Endodermal cell (in vitro differentiated cells): ENCODE results near the gene UNC93B1. TPM values are rescaled to one million over a fixed set of nuclear protein-coding genes. Genes with fewer than 3 reads are reported as not detected.

Experiments used
- DNase-seq: peaks from one replicate; pipeline ENCODE4 v3.0.0-alpha.2; 2017
- H3K27ac ChIP-seq: 2 replicates; pipeline ENCODE4 v1.5.1; 2013; ENCODE audit warnings: mild to moderate bottlenecking, low read depth, low read length, moderate library complexity
- H3K27me3 ChIP-seq: 2 replicates; pipeline ENCODE4 v1.6.1; 2013; ENCODE audit warnings: mild to moderate bottlenecking, low read length, moderate library complexity; ENCODE audit not compliant: insufficient read depth, control insufficient read depth, poor library complexity, severe bottlenecking
- H3K36me3 ChIP-seq: 2 replicates; pipeline ENCODE4 v1.7.0; 2013; ENCODE audit warnings: mild to moderate bottlenecking, low read length, moderate library complexity; ENCODE audit not compliant: control insufficient read depth, insufficient read depth
- H3K4me1 ChIP-seq: one replicate; pipeline ENCODE4 v1.7.0; 2013; ENCODE audit warnings: low read length; ENCODE audit not compliant: control insufficient read depth, insufficient read depth
- H3K4me3 ChIP-seq: 2 replicates; pipeline ENCODE4 v1.5.1; 2013; ENCODE audit warnings: mild to moderate bottlenecking, low read length, moderate library complexity
- H3K9ac ChIP-seq: 2 replicates; pipeline ENCODE4 v1.6.1; 2013; ENCODE audit warnings: mild to moderate bottlenecking, low read length, moderate library complexity; ENCODE audit not compliant: poor library complexity, severe bottlenecking; ENCODE audit errors: extremely low read depth
- H3K9me3 ChIP-seq: 2 replicates; pipeline ENCODE4 v1.6.1; 2013; ENCODE audit warnings: mild to moderate bottlenecking, low read length, moderate library complexity; ENCODE audit not compliant: control insufficient read depth
- H3K27ac Mint-ChIP-seq: 2 replicates; pipeline ENCODE4 v1.8.0; 2020; ENCODE audit warnings: mixed read lengths
- H3K27me3 Mint-ChIP-seq: 2 replicates; pipeline ENCODE4 v1.8.0; 2021; ENCODE audit warnings: mild to moderate bottlenecking, mixed read lengths; ENCODE audit not compliant: insufficient read depth
- H3K36me3 Mint-ChIP-seq: 2 replicates; pipeline ENCODE4 v1.8.0; 2020; ENCODE audit warnings: low read depth, mixed read lengths
- H3K4me1 Mint-ChIP-seq: 2 replicates; pipeline ENCODE4 v1.8.0; 2020; ENCODE audit warnings: mixed read lengths
- H3K4me3 Mint-ChIP-seq: 2 replicates; pipeline ENCODE4 v1.8.0; 2020; ENCODE audit warnings: mild to moderate bottlenecking, moderate library complexity, mixed read lengths
- H3K9me3 Mint-ChIP-seq: 2 replicates; pipeline ENCODE4 v1.8.0; 2020; ENCODE audit warnings: mild to moderate bottlenecking, mixed read lengths
- WGBS, 2 experiments: methylation state at CpG; one replicate each; pipeline versions ENCODE4 v1.1.5 to v1.1.7; 2013; ENCODE audit warnings: missing lambda C conversion rate in 2 of 2, mixed read lengths in 1 of 2; ENCODE audit not compliant: insufficient coverage in 1 of 2, insufficient read length in 1 of 2; 5-methylcytosine and 5-hydroxymethylcytosine counted together
- total RNA-seq, 2 donors: library from RNA; stranded (reverse); fragmentation: NEBNext Ultra II Directional in 1 of 2; extraction: Animal tissue kit (Norgen Biotek cat#: 25700) in 1 of 2; gene quantifications; 2 replicates in 1 of 2; 3 replicates in 1 of 2; pipeline ENCODE4 v1.2.1, GENCODE V29; 2021
- TF ChIP-seq, protein P1 (sequence below): fragments of 200-600 bp; sonication (generic); conservative IDR thresholded peaks from 2 replicates; pipeline ENCODE4 v1.5.0; 2021; ENCODE audit warnings: antibody characterized with exemption, mild to moderate bottlenecking

Gene UNC93B1
- total RNA-seq, 2 donors from 2014 or later, result 27.1 to 32.0 TPM

DNA sequence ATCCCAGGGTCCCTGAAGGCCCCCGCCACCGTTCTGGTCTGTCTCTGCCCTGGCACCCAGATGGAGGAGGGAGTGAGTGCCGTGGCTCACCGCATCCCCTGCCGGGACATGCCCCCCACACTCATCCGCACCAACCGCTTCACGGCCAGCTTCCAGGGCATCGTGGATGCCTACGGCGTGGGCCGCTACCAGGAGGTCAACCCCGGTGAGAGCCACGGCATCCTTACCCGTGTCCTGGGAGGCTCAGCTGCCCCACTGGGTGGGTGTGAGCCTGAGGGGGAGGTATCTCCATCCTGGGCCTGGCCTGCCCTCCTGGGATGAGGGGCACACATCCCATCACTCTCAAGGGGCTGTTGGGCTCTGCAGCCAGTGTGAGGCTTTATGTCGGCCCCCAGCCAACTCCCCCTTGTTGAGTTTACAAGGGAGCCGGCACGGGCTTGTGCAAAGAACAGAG is 41.0 kb upstream of the UNC93B1 start:
- H3K4me3 ChIP-seq, result no peak overlapping the region
- no peaks in the 10 kb centered on the region for H3K27me3 Mint-ChIP-seq
- peaks cover under 1% of the 10 kb centered on the region for H3K4me1 Mint-ChIP-seq
- H3K27ac ChIP-seq, result no peak overlapping the region
- peaks cover 2% of the 10 kb centered on the region for H3K36me3 Mint-ChIP-seq
- no peak overlapping the region for H3K27ac Mint-ChIP-seq
- H3K4me1 ChIP-seq, result peaks cover under 1% of the 10 kb centered on the region
- TF ChIP-seq, protein P1, sequence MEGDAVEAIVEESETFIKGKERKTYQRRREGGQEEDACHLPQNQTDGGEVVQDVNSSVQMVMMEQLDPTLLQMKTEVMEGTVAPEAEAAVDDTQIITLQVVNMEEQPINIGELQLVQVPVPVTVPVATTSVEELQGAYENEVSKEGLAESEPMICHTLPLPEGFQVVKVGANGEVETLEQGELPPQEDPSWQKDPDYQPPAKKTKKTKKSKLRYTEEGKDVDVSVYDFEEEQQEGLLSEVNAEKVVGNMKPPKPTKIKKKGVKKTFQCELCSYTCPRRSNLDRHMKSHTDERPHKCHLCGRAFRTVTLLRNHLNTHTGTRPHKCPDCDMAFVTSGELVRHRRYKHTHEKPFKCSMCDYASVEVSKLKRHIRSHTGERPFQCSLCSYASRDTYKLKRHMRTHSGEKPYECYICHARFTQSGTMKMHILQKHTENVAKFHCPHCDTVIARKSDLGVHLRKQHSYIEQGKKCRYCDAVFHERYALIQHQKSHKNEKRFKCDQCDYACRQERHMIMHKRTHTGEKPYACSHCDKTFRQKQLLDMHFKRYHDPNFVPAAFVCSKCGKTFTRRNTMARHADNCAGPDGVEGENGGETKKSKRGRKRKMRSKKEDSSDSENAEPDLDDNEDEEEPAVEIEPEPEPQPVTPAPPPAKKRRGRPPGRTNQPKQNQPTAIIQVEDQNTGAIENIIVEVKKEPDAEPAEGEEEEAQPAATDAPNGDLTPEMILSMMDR, result no peak
- no peaks in the 10 kb centered on the region for H3K27me3 ChIP-seq
- H3K9me3 ChIP-seq, result no peaks in the 10 kb centered on the region
- WGBS, 2 experiments, result 98% methylated on average over 9 to 18 of the region's 18 CpGs
- no peak for DNase-seq
- H3K9ac ChIP-seq, result no peak overlapping the region
- no peak overlapping the region for H3K4me3 Mint-ChIP-seq
- no peaks in the 10 kb centered on the region for H3K9me3 Mint-ChIP-seq
- no peaks in the 10 kb centered on the region for H3K36me3 ChIP-seq

DNA sequence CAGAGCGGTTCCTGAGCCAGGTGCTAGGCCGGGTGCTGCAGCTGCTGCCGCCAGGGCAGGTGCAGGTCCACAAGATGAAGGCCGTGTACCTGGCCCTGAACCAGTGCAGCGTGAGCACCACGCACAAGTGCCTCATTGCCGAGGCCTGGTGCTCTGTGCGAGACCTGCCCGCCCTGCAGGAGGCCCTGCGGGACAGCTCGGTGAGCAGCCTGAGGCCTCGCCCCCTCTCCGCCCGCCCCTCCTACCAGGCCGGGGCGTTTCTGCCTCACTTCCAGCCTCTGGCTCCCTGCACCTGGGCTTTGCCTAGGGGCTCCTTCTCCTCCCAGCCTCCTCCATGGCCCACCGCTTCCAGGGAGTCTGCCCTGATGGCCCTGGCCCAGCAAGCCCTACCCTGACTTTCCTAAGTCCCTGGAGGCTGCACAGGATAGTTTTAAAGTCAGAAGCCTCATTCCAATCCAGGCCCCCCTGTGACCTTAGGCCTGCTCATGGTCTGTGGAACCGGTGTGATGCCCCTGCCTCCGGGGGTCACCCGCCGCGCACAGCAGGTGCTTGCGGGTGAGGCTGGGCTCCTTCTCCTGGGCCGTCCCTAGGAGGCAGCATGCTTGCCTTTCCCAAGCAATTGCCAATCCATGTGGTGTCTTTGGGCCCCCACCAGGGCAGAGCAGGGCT is 40.4 kb upstream of the UNC93B1 start:
- Histone ChIP-seq H3K9ac (no peak overlapping the region), H3K27me3 (no peaks in the 10 kb centered on the region), H3K36me3 (no peaks in the 10 kb centered on the region), H3K9me3 (no peaks in the 10 kb centered on the region), H3K4me3 (no peak overlapping the region), H3K27ac (peak overlapping the region; percentile 17), H3K4me1 (peaks cover 3% of the 10 kb centered on the region)
- Mint-ChIP-seq H3K4me1 (peaks cover 3% of the 10 kb centered on the region), H3K36me3 (peaks cover 2% of the 10 kb centered on the region), H3K9me3 (no peaks in the 10 kb centered on the region), H3K27me3 (no peaks in the 10 kb centered on the region), H3K27ac (no peak overlapping the region), H3K4me3 (no peak overlapping the region)
- 80 to 90% methylated on average over 9 to 24 of the region's 24 CpGs for WGBS, 2 experiments
- TF ChIP-seq, protein P1, result peak; percentile 33
- peak; percentile 64 for DNase-seq

GRCh38 chr11:68043349-68044144 is 39.6 kb upstream of the UNC93B1 start:
- H3K36me3 Mint-ChIP-seq, result peaks cover 2% of the 10 kb centered on the region
- Histone ChIP-seq H3K27me3 (no peaks in the 10 kb centered on the region), H3K9me3 (no peaks in the 10 kb centered on the region), H3K27ac (no peak overlapping the region), H3K9ac (no peak overlapping the region), H3K4me1 (peaks cover 4% of the 10 kb centered on the region), H3K4me3 (no peak overlapping the region), H3K36me3 (no peaks in the 10 kb centered on the region)
- H3K4me3 Mint-ChIP-seq, result no peak overlapping the region
- no peak overlapping the region for H3K27ac Mint-ChIP-seq
- H3K4me1 Mint-ChIP-seq, result peaks cover 3% of the 10 kb centered on the region
- no peaks in the 10 kb centered on the region for H3K27me3 Mint-ChIP-seq
- TF ChIP-seq, protein P1, result no peak
- DNase-seq, result no peak
- WGBS, 2 experiments, result 89 to 90% methylated on average over 19 to 36 of the region's 36 CpGs
- H3K9me3 Mint-ChIP-seq, result no peaks in the 10 kb centered on the region
